Transverse colon (tissue), 4 donors: Measurements from ENCODE around the gene TCFL5. TPM values are rescaled to one million over a fixed set of nuclear protein-coding genes. Genes with fewer than 3 reads are reported as not detected.

ENCODE experiments used
- DNase-seq: peaks from one replicate; pipeline ENCODE4 v3.0.0-alpha.2; 2019
- H3K27ac ChIP-seq, 4 donors: fragments of 200-600 bp; sonication (generic); 2 replicates each; pipeline ENCODE4 v1.5.1; 2016 to 2018; ENCODE audit warnings: inconsistent platforms in 4 of 4
- H3K27me3 ChIP-seq: fragments of 200-600 bp; sonication (generic); 2 replicates; pipeline ENCODE4 v1.5.1; 2017; ENCODE audit warnings: inconsistent platforms
- H3K36me3 ChIP-seq, 4 donors: fragments of 200-600 bp; sonication (generic); 2 replicates each; pipeline ENCODE4 v1.5.1; 2017 to 2019; ENCODE audit warnings: inconsistent platforms in 4 of 4
- H3K4me1 ChIP-seq, 4 donors: fragments of 200-600 bp; sonication (generic); 2 replicates each; pipeline ENCODE4 v1.5.1; 2017 to 2020; ENCODE audit warnings: inconsistent platforms in 4 of 4
- H3K4me3 ChIP-seq, 4 donors: fragments of 200-600 bp; sonication (generic); 1 replicate in 1 of 4; 2 replicates in 3 of 4; pipeline versions ENCODE4 v1.5.1 to v1.6.1; 2017 to 2019; ENCODE audit warnings: inconsistent platforms in 4 of 4
- H3K9me3 ChIP-seq, 2 donors: fragments of 200-600 bp; sonication (generic); 2 replicates each; pipeline ENCODE4 v1.5.1; 2017 to 2019; ENCODE audit warnings: inconsistent platforms in 2 of 2
- CTCF ChIP-seq, 5 experiments: fragments of 200-600 bp in 3 of 5; fragments of 450-650 bp in 2 of 5; sonication (generic) in 3 of 5; IDR thresholded peaks; 1 replicate in 2 of 5; 2 replicates in 3 of 5; pipeline ENCODE4 v1.5.1; 2016 to 2017; ENCODE audit warnings: antibody characterized with exemption in 5 of 5, inconsistent platforms in 3 of 5, mild to moderate bottlenecking in 2 of 5, moderate library complexity in 1 of 5
- EP300 ChIP-seq: sonication (generic); formaldehyde crosslinking; IDR thresholded peaks from one replicate; pipeline ENCODE4 v1.6.1; 2017; ENCODE audit warnings: antibody characterized with exemption, low read depth
- POLR2A ChIP-seq: fragments of 450-650 bp; IDR thresholded peaks from one replicate; pipeline ENCODE4 v1.6.1; 2016; ENCODE audit warnings: antibody characterized with exemption, mild to moderate bottlenecking, moderate library complexity
- POLR2AphosphoS5 ChIP-seq, 3 donors: sonication (generic); formaldehyde crosslinking; IDR thresholded peaks; one replicate each; pipeline ENCODE4 v1.6.1; 2016; ENCODE audit warnings: antibody characterized with exemption in 3 of 3
- WGBS, 2 donors: methylation state at CpG; one replicate each; pipeline ENCODE4 v1.1.5; 2018; ENCODE audit warnings: low coverage in 1 of 2; 5-methylcytosine and 5-hydroxymethylcytosine counted together
- in situ Hi-C, 4 donors: fragments of 200-750 bp; cut with MboI; loops; one replicate each; pipeline versions ENCODE4 v1.15.0 to v1.15.1; 2017; ENCODE audit warnings: low sequenced_read_pairs in 3 of 4, low pct_ligation_motif_present in 1 of 4, low pct_unique_long_range_greater_than_20kb in 1 of 4
- intact Hi-C: fragments of 100-400 bp; cut with DNase I; formaldehyde crosslinking; loops from one replicate; pipeline ENCODE4 v1.15.1; 2023; ENCODE audit warnings: low total_unique reads
- total RNA-seq, 4 donors: library from RNA; depleted of rRNA; stranded (reverse); fragments of >200 nt; gene quantifications; one replicate each; pipeline ENCODE4 v1.1.0, GENCODE V29; 2016

The TCFL5 gene
- total RNA-seq, 4 donors from 2014 or later = 5.2 to 19.9 (median 5.9) TPM

- no peak for DNase-seq
- no peaks in the 10 kb centered on the region for H3K27me3 ChIP-seq
- in situ Hi-C loops = loop anchor here in 2 of 4 donors (10.0 kb wide), 1 partner anchor 140 kb away; no protein-coding TSS in a partner anchor
- H3K27ac ChIP-seq = peak overlapping the region; percentile 90 to 94 (median 94)
- TF ChIP-seq EP300 (no peak), POLR2A (no peak), CTCF (IDR thresholded peaks at IDR 0.05) (peak in 2 of 5 experiments; percentile 14 to 34), POLR2AphosphoS5 (IDR thresholded peaks at IDR 0.05) (no peak)
- peak overlapping the region; percentile 88 to 100 (median 96) for H3K4me3 ChIP-seq
- intact Hi-C loops = no loop called here
- no peaks in the 10 kb centered on the region for H3K9me3 ChIP-seq
- H3K36me3 ChIP-seq = peaks cover 0 to 17% (median 7%) of the 10 kb centered on the region in 4 donors
- WGBS, 2 donors = 1% methylated on average over 13 of the region's 58 CpGs; no CpG with 5 or more reads in 1 of the 2 donors
- H3K4me1 ChIP-seq = peaks cover 17 to 30% (median 22%) of the 10 kb centered on the region in 4 donors
These were observed 56.4 kb downstream of the TCFL5 start for GRCh38 chr20:62805155-62805710.

- Histone ChIP-seq H3K27me3 (no peaks in the 10 kb centered on the region), H3K9me3 (no peaks in the 10 kb centered on the region), H3K4me3 (peak within 1 kb of the TSS; percentile 88 to 100 (median 96)), H3K27ac (peak within 1 kb of the TSS; percentile 90 to 94 (median 94)), H3K4me1 (peaks cover 17 to 30% (median 22%) of the 10 kb centered on the region in 4 donors), H3K36me3 (peaks cover 0 to 17% (median 6%) of the 10 kb centered on the region in 4 donors)
- peak; percentile 78 for DNase-seq
- TF ChIP-seq EP300 (no peak), POLR2A (peak; percentile 49), POLR2AphosphoS5 (IDR thresholded peaks at IDR 0.05) (peak; percentile 82 to 91 (median 87)), CTCF (IDR thresholded peaks at IDR 0.05) (no peak)
- intact Hi-C loops (no loop called here), in situ Hi-C loops (loop anchor here in 2 of 4 donors (10.0 kb wide), 1 partner anchor 140 kb away; no protein-coding TSS in a partner anchor)
- 6% methylated on average over 6 of the region's 77 CpGs; no CpG with 5 or more reads in 1 of the 2 donors for WGBS, 2 donors
These were observed 56.9 kb downstream of the TCFL5 start, which contains the start of gene OGFR for GRCh38 chr20:62804627-62805154. TSS of gene OGFR (plus strand) at chr20:62804835. CDS start at chr20:62804860, 25 bp downstream.

GRCh38 chr20:62804021-62804626 lies 57.5 kb downstream of the TCFL5 start:
- 24% methylated on average over 18 of the region's 25 CpGs; no CpG with 5 or more reads in 1 of the 2 donors for WGBS, 2 donors
- peak overlapping the region; percentile 90 to 94 (median 94) for H3K27ac ChIP-seq
- no peak for TF ChIP-seq EP300
- peak in 1 of 5 experiments; percentile 22 for TF ChIP-seq CTCF (IDR thresholded peaks at IDR 0.05)
- peak overlapping the region; percentile 88 to 100 (median 96) for H3K4me3 ChIP-seq
- in situ Hi-C loops (loop anchor here in 2 of 4 donors (10.0 kb wide), 1 partner anchor 139 kb away; no protein-coding TSS in a partner anchor), intact Hi-C loops (no loop called here)
- no peak for DNase-seq
- H3K27me3 ChIP-seq = no peaks in the 10 kb centered on the region
- H3K9me3 ChIP-seq = no peaks in the 10 kb centered on the region
- peaks cover 17 to 30% (median 22%) of the 10 kb centered on the region in 4 donors for H3K4me1 ChIP-seq
- peaks cover 0 to 15% (median 5%) of the 10 kb centered on the region in 4 donors for H3K36me3 ChIP-seq
